ENCODE measurements around the gene MAMLD1. TPM values are rescaled to one million over a fixed set of nuclear protein-coding genes. Genes with fewer than 3 reads are reported as not detected.

Gene MAMLD1
- total and polyA plus RNA-seq, 9 of the 15 experiments (the other 6 are each of a cell fraction or from before 2014, with no cell fraction given): 0.12 to 0.18 TPM; not detected in 7

DNA sequence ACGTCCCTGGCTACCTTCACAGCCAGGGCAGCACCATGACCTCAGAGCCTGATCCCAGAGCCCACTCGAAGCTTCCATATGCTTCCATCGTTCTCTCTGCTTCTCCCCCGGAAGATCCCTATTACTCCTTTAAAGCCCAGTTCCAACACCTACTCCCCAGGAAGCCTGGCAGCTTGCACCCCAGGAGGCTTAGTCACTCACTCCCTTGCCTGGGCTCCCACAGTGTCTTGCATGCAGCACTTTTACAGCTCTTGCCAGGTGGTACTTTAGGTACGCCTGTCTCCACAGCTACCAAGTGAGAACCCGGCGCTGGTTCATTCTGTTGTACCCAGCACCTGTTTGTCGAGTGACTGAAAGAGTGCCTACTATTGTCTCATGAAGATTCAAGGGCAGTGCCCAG is 24.5 kb upstream of the MAMLD1 start (continued):
- TF ChIP-seq ZNF398 (CRISPR knock-in tag; IDR thresholded peaks at IDR 0.05) (no peak), HCFC1 (IDR thresholded peaks at IDR 0.05; ENCODE audit: low read depth, low read length) (no peak), TCF7 (IDR thresholded peaks at IDR 0.05; ENCODE audit: borderline replicate concordance) (no peak), XRCC3 (IDR thresholded peaks at IDR 0.05) (no peak), ELF1 (tag; IDR thresholded peaks at IDR 0.05) (no peak), NKRF (IDR thresholded peaks at IDR 0.05; ENCODE audit: borderline replicate concordance) (no peak)
- TF ChIP-seq, protein P1, sequence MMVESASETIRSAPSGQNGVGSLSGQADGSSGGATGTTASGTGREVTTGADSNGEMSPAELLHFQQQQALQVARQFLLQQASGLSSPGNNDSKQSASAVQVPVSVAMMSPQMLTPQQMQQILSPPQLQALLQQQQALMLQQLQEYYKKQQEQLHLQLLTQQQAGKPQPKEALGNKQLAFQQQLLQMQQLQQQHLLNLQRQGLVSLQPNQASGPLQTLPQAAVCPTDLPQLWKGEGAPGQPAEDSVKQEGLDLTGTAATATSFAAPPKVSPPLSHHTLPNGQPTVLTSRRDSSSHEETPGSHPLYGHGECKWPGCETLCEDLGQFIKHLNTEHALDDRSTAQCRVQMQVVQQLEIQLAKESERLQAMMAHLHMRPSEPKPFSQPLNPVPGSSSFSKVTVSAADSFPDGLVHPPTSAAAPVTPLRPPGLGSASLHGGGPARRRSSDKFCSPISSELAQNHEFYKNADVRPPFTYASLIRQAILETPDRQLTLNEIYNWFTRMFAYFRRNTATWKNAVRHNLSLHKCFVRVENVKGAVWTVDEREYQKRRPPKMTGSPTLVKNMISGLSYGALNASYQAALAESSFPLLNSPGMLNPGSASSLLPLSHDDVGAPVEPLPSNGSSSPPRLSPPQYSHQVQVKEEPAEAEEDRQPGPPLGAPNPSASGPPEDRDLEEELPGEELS (CRISPR knock-in tag; IDR thresholded peaks at IDR 0.05; ENCODE audit: borderline replicate concordance): no peak

Measured in K562 (cell line).